Activated CD8-positive, alpha-beta T cell treated with anti-CD3 and anti-CD28 coated beads for 36 hours (primary cell): Measurements from ENCODE around the gene NGFR. TPM values are rescaled to one million over a fixed set of nuclear protein-coding genes. Genes with fewer than 3 reads are reported as not detected.

Experiments used
- ATAC-seq: fragments of 200-7000 bp; cut with Tn5 transposase; one replicate; pipeline ENCODE4 v1.10.0; 2021; ENCODE audit warnings: mild to moderate bottlenecking, moderate library complexity
- CTCF ChIA-PET: fragments of 350-600 bp; sonication (Branson Sonifier 250); formaldehyde crosslinking; loops from one replicate; lab custom pipeline; 2021; ENCODE audit warnings: antibody characterized with exemption; lab: Charles Lee
- POLR2A ChIA-PET: fragments of 350-600 bp; sonication (Branson Sonifier 250); formaldehyde crosslinking; loops from one replicate; lab custom pipeline; 2021; ENCODE audit warnings: antibody characterized with exemption; lab: Charles Lee
- DNase-seq: peaks from one replicate; pipeline ENCODE4 v3.0.0-alpha.2; 2020
- H3K27ac Mint-ChIP-seq: one replicate; pipeline ENCODE4 v1.8.0; 2021; ENCODE audit warnings: mild to moderate bottlenecking, mixed read lengths
- H3K27me3 Mint-ChIP-seq: one replicate; pipeline ENCODE4 v1.8.0; 2021; ENCODE audit warnings: mixed read lengths
- H3K36me3 Mint-ChIP-seq: one replicate; pipeline ENCODE4 v1.8.0; 2021; ENCODE audit warnings: low read depth, mixed read lengths
- H3K4me1 Mint-ChIP-seq: one replicate; pipeline ENCODE4 v1.8.0; 2021; ENCODE audit warnings: low read depth, mixed read lengths
- H3K4me3 Mint-ChIP-seq: one replicate; pipeline ENCODE4 v1.8.0; 2021; ENCODE audit warnings: mild to moderate bottlenecking, moderate library complexity, mixed read lengths
- H3K9me3 Mint-ChIP-seq: one replicate; pipeline ENCODE4 v1.8.0; 2021; ENCODE audit warnings: mixed read lengths
- CTCF ChIP-seq: fragments of 200-600 bp; IDR thresholded peaks from one replicate; pipeline ENCODE4 v1.8.0; 2022; ENCODE audit warnings: antibody characterized with exemption, mild to moderate bottlenecking
- intact Hi-C: fragments of 100-400 bp; cut with micrococcal nuclease; formaldehyde crosslinking; loops from one replicate; pipeline ENCODE4 v1.10.0; 2022
- total RNA-seq, 2 experiments: library from RNA; stranded (reverse); gene quantifications; one replicate each; pipeline ENCODE4 v1.2.3, GENCODE V29; 2021

NGFR gene
- total RNA-seq, 2 experiments from 2014 or later: 0.09 TPM; not detected in 1

GRCh38 chr17:49456183-49456965 is 38.7 kb upstream of the NGFR start:
- ChIA-PET POLR2A (interaction anchor here (0.6 kb wide), 1 partner anchor 1394 kb away, joined by 3 read pairs; no protein-coding TSS in a partner anchor), CTCF (interaction anchor here (1.0 to 4.1 kb wide), 2 partner anchors 21 to 100 kb away, joined by 5 to 32 read pairs; no protein-coding TSS in a partner anchor)
- no peak for ATAC-seq
- no peaks in the 10 kb centered on the region for H3K9me3 Mint-ChIP-seq
- no peak for DNase-seq
- no peak overlapping the region for H3K4me3 Mint-ChIP-seq
- intact Hi-C loops: no loop called here
- H3K27me3 Mint-ChIP-seq: peaks cover 29% of the 10 kb centered on the region
- H3K27ac Mint-ChIP-seq: no peak overlapping the region
- H3K4me1 Mint-ChIP-seq: peaks cover 2% of the 10 kb centered on the region
- no peak for TF ChIP-seq CTCF
- H3K36me3 Mint-ChIP-seq: no peaks in the 10 kb centered on the region

- ChIA-PET POLR2A (no interaction called here), CTCF (interaction anchor here (0.6 to 4.1 kb wide), 2 partner anchors 9 to 99 kb away, joined by 3 to 32 read pairs; no protein-coding TSS in a partner anchor)
- intact Hi-C loops: no loop called here
- Mint-ChIP-seq H3K27me3 (peaks cover 30% of the 10 kb centered on the region), H3K36me3 (no peaks in the 10 kb centered on the region), H3K27ac (no peak overlapping the region), H3K4me3 (no peak overlapping the region), H3K9me3 (no peaks in the 10 kb centered on the region), H3K4me1 (peaks cover 2% of the 10 kb centered on the region)
- ATAC-seq: no peak
- no peak for DNase-seq
- TF ChIP-seq CTCF: no peak
These were observed 37.2 kb upstream of the NGFR start for GRCh38 chr17:49457564-49458535.

- Mint-ChIP-seq H3K27ac (no peak overlapping the region), H3K27me3 (peaks cover 35% of the 10 kb centered on the region), H3K36me3 (no peaks in the 10 kb centered on the region), H3K4me1 (peaks cover 2% of the 10 kb centered on the region), H3K4me3 (no peak overlapping the region), H3K9me3 (peaks cover 3% of the 10 kb centered on the region)
- ChIA-PET POLR2A (no interaction called here), CTCF (interaction anchor here (0.8 kb wide), 1 partner anchor 97 kb away, joined by 3 read pairs; no protein-coding TSS in a partner anchor)
- ATAC-seq (no peak), DNase-seq (peak; percentile 12)
- no peak for TF ChIP-seq CTCF
- intact Hi-C loops: no loop called here
These were observed 35.6 kb upstream of the NGFR start for GRCh38 chr17:49459401-49459984.

GRCh38 chr17:49460401-49460800 is 34.7 kb upstream of the NGFR start:
- Mint-ChIP-seq H3K4me3 (no peak overlapping the region), H3K36me3 (no peaks in the 10 kb centered on the region), H3K27ac (no peak overlapping the region), H3K27me3 (peaks cover 35% of the 10 kb centered on the region), H3K4me1 (peaks cover 2% of the 10 kb centered on the region), H3K9me3 (peaks cover 3% of the 10 kb centered on the region)
- intact Hi-C loops: no loop called here
- ATAC-seq: no peak
- TF ChIP-seq CTCF: no peak
- DNase-seq: no peak
- ChIA-PET POLR2A (no interaction called here), CTCF (interaction anchor here (0.8 to 1.3 kb wide), 2 partner anchors 15 to 25 kb away, joined by 3 to 4 read pairs; no protein-coding TSS in a partner anchor)
